Activated CD8-positive, alpha-beta memory T cell treated with anti-CD3 and anti-CD28 coated beads, Interleukin-2, amount 50 U/mL, for 48 hours (primary cell): Measurements from ENCODE around the gene SPATA31C2.
"Not testable (repeated sequence)": the region's sequence is repeated elsewhere in the genome, so short reads cannot be mapped to it uniquely, and the experiment has no call there.

Experiments used
- DNase-seq: peaks from one replicate; pipeline ENCODE4 v3.0.0-alpha.2; 2020

SPATA31C2 gene

GRCh38 chr9:88138375-88138774 lies at the start of gene SPATA31C2:
SPATA31C2 (minus strand) TSS chr9:88138475; CDS start chr9:88138446, 29 bp downstream.
- not testable (repeated sequence) for DNase-seq

DNA sequence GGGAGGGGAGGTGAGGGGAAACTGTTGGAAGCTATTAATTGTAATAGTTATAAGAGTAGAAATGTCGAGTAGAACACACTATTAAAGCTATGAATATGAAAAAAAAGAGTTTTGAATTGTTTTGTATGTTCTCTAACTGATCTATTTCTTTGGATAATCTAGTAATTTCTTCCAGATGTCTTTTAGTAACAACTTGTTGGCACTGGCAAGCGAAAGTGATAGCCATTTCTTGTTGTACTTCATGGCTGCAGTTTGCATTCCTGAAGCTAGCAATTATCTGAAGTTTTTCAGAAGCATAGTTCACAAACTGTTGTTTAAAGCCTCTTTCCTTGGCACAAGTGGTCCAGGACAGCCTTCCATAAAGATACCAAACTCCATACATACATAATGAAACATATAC lies 49.4 kb upstream of the SPATA31C2 start:
- DNase-seq = no peak

GRCh38 chr9:88186495-88187110 lies 48.3 kb upstream of the SPATA31C2 start:
- DNase-seq = no peak

DNA sequence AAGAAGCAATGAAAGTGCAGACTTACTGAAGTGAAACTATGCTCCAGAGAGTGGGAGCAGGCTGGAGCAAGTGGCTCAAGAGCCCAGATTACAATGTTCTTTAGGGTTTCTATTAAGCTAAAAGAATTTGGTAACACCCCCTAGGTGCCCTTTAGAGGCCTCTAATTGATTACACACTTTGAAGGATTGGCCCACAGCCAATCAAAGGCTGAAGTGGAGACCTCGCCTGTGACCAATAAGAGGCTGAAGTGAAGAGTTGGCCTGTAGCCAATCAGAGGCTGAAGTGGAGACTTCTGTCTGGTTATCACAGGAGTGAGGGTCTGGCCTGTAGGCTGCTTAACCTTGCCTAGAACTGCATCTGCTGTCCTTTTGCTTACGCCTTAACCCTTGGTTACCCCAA lies 46.7 kb upstream of the SPATA31C2 start:
- no peak for DNase-seq

- no peak for DNase-seq
Measured at GRCh38 chr9:88183798-88184495, 45.7 kb upstream of the SPATA31C2 start.

DNA sequence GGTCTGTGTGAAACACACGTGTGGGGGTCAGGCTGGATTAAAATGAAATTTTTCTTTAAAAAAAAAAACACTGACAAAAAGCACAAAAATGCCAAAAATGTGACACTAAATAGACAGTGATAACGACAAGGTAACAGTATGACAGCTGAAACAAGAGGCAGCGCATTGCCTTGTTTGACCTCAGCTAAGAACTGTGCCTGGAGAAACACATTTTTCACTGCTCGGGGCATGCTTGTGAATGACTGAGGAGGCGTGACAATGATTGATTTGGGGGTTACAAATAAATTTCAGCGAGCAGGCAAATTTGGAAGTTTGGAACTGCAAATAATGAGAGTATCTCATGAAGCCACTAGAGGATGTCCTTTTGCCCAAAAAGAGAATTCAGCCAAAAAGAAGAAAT lies 44.2 kb upstream of the SPATA31C2 start:
- no peak for DNase-seq

DNA sequence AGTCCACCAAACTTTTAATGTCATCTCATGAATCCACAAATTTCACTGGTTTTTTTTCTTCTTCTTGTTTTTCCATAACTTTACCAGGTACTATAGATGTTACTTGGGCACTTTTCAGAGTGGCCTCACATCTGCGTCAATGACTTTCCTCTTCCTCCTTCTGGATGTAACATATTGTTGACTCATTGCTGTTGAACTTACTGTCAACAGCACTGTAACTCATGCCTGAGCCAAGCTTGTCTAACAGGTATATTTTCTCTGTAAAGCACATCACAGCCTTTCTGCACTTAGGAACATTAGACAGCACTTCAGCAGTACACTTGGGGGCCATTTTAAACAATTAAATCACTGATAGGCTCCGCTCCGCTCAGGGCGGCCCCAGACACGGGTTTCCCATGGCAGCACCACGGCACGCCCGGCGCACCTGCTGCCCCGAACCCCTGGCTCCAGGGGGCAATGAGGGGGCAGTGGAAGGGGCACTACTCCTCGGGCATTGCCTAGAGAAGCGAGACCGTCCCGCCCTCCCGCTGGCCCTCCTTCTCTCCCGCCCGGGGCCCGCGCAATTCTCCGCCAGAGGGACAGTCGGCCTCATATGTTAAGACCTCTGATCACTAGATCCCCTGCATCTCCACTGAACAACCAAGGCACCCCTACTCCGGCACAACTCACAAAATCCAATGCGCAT lies 41.9 kb upstream of the SPATA31C2 start:
- no peak for DNase-seq

DNA sequence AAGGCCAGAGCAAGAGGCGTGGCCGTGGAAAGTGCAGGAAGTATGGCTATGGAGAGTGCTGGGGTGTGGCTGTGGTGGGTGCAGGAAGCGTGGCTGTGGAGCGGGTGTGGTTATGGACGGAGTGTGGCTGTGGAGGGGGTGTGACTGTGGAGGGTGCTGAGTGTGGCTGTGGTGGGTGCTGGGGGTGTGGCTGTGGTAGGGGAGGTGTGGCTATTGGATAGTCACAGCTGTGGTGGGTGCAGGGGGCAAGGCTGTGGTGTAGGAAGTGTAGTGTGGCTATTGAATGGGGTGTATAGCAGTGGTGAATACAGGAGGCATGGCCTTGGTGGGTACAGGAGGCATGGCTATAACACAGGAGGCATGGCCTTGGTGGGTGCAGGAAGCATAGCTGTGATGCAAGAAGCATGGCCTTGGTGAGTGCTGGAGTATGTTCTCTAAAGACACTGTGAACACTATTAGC lies 40.8 kb upstream of the SPATA31C2 start:
- peak; percentile 54 for DNase-seq

- no peak for DNase-seq
Measured at GRCh38 chr9:88178641-88179040, 40.4 kb upstream of the SPATA31C2 start.

DNA sequence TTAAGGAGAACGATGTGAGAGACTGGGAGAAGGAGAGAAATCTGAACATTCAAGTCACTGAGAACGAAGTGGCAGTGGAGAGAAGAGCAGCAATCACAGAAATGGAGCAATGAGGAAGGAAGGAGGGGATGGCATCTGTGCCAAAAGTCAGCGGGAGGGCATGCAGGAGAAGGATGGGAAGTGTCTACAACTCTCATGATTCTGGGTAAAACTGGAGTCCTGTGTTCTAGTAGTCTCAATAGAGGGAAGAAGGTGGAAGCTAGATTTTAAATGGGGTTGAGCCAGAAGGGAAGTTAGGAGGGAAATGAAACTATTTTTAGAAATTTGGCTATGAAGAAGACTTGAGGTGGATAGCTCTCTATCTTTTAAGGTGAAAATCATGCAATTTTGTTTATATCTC lies 39.1 kb upstream of the SPATA31C2 start:
- no peak for DNase-seq

- DNase-seq = no peak
Measured at GRCh38 chr9:88174324-88174723, 36.0 kb upstream of the SPATA31C2 start.

DNA sequence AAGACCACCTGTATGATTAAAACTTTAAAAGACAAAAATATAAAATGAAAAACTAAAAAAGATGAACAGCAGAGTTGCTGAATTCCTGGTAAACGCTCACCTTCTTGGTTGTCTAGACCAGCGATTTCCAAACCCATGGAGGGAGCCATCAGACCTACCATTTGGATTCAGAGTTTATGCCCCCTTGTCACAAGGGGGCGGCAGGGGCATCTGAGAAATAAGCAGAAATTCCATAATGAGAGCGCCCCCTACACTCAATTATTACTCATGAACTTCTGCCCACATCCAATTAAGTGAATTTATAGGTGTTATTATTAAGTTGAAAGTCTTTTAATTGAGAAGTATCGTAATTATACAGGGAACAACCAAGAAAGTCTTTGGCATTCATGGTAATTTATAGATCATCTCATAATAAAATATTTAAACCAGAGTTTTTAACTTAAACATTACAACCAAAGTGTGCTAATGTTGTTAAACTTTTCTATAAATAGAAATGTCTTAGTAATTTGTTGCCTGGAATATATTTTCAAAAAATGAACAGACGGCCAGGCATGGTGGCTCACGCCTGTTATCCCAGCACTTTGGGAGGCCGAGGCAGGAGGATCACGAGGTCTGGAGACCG lies 35.2 kb upstream of the SPATA31C2 start:
- DNase-seq = peak; percentile 53

- DNase-seq = no peak
Measured at GRCh38 chr9:88169700-88170099, 31.4 kb upstream of the SPATA31C2 start.

DNA sequence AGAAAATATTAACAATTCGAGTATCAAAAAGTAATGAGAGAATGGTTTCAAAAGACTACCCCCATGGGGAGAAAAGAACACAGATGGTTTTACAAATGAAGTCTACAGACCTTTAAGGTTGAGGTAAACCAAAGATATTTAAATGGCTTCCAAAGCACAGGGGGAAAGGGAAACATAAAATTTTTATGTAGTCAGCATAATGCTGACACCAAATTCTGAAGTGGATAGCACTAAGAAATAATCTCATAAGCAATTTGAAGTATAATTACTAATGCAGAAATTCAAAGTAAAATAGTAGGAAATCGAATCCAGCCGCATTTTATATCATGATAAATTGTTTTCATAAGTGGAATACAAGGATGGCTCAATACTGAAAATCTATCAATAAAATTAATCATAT lies 30.3 kb upstream of the SPATA31C2 start:
- no peak for DNase-seq

GRCh38 chr9:88166660-88167059 lies 28.4 kb upstream of the SPATA31C2 start:
- DNase-seq = no peak

DNA sequence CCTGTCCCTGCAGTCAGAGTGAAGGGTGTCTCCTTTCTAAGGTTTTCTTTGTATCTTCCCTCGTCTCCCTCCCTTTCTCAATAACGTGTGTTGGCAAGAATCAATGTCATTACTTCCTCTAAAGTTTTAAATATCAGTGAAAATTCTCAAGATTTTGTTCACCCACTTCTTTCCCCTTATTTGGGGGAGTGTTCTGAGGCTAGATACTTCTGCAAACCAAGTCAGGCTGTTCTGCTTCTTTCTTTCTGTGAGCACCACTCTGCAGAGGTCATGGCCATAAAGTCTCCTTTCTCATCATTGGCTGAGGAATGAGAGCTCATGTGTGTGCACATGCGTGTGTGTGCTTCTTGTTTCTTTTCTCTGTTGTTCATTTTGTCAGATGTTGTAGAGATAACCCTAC lies 26.6 kb upstream of the SPATA31C2 start:
- no peak for DNase-seq

DNA sequence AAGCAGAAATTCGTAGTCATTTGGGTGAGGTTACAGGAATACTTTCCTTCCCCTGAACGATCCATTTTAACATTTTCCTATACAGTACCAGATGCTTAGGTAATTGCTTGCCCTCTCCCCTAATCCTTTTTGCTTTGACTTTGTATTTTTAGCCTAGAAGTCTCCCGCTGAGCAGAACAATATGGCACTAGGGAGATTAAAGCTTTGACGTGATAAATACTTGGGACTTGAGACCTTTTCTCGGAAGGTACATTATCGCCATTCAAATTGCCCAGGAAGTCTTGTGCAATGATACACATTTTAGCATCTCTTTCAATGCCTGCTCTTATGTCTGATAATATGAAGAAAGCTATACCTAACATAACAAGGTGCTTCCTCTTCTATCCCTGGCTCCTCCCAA lies 22.9 kb upstream of the SPATA31C2 start:
- no peak for DNase-seq

DNA sequence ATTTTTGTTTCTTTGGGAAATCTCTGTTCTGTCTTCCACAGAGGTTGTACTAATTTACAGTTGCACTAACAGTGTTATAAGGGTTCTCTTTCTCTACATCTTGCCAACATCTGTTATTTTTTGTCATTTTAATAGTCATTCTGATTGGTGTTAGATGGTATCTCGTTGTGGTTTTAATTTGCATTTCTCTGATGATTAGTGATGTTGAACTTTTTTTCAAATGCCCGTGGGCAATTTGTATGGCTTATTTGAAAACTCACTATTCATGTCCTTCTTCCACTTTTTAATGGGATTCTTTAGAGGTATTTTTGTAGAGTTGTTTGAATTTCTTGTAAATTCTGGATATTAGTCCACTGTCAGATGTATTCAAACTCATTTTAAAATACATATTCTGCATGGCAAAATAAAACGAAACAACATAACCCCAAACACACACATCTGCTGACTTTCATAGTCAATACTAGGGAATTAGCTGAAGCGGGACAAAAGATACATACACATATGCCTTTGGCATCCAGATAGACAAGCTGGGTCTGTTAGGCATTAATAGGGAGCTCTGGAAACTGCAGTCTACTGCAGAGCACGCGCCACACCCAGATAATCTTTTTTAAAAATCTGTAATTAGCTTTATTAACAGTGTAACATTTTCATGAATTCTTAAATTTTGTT lies 5.8 kb upstream of the SPATA31C2 start:
- no peak for DNase-seq

GRCh38 chr9:88143179-88143578 lies 4.9 kb upstream of the SPATA31C2 start:
- no peak for DNase-seq

DNA sequence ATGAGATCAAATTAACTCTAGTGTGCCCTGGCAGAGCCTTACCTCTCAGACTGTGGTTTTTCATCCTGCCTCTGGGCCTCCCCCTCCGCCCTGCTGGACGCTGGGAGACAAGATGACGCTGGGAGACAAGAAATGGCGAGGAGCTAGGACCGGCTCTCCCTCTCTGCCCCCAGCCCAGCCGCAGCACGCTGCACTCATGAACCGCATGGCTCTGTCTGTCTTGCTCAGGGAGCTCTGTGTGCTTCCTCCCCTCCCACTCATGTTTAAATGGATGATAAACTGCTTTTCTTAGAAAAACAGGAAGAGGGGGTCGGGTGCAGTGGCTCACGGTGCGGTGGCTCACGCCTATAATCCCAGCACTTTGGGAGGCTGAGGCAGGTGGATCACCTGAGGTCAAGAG lies 4.7 kb downstream of the SPATA31C2 start:
- not testable (repeated sequence) for DNase-seq

DNA sequence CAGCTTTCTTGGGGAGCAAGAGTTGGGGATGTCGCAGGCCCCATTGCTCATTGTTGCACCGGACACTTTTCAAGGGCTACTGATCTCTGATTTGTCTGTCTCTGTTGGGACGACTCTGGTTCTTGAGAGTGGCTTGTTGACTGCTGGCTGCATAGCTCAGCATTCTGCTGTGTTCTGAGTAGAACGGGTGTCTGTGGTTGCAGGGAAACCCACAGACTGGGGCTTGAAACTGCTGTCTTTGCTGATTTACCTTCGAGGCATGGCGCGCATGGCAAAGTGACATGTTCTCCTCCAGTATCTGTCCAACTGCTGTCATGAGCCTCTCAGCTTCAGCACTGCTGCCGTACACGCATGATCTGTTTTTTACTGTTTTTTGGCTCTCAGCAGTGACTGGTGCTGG lies 8.7 kb downstream of the SPATA31C2 start:
- DNase-seq = not testable (repeated sequence)

- DNase-seq = not testable (repeated sequence)
Measured at GRCh38 chr9:88127700-88128300, 10.5 kb downstream of the SPATA31C2 start.

- not testable (repeated sequence) for DNase-seq
Measured at GRCh38 chr9:88123413-88123812, 14.9 kb downstream of the SPATA31C2 start.
